H1 (cell line): ENCODE data around the gene ABCG1.

Experiments used
- CHD7 ChIP-seq: fragments of 300-600 bp; sonication (generic); IDR thresholded peaks from 2 replicates; pipeline ENCODE4 v1.7.1; 2012; ENCODE audit warnings: low read length, moderate library complexity, mild to moderate bottlenecking, inconsistent platforms; ENCODE audit not compliant: insufficient replicate concordance
- CTCF ChIP-seq, 3 experiments: IDR thresholded peaks; 1 replicate in 2 of 3; 2 replicates in 1 of 3; pipeline versions ENCODE4 v1.5.1 to v1.6.1; 2011; ENCODE audit warnings: low read length in 3 of 3, mild to moderate bottlenecking in 3 of 3, inconsistent platforms in 2 of 3, low read depth in 1 of 3, moderate library complexity in 1 of 3; ENCODE audit not compliant: insufficient read depth in 1 of 3; ENCODE audit errors: control extremely low read depth in 1 of 3
- EP300 ChIP-seq, 2 experiments: IDR thresholded peaks; 1 replicate in 1 of 2; 2 replicates in 1 of 2; pipeline ENCODE4 v1.6.1; 2011 to 2012; ENCODE audit warnings: low read depth in 2 of 2, low read length in 2 of 2, mild to moderate bottlenecking in 2 of 2, borderline replicate concordance in 1 of 2, inconsistent platforms in 1 of 2, moderate library complexity in 1 of 2
- JUND ChIP-seq: IDR thresholded peaks from 2 replicates; pipeline ENCODE4 v1.6.1; 2011; ENCODE audit warnings: mild to moderate bottlenecking, improper control_type of control experiment, low read length
- KDM1A ChIP-seq: fragments of 200-600, 300-600 bp; sonication (generic); IDR thresholded peaks from 2 replicates; pipeline ENCODE4 v1.7.1; 2016; ENCODE audit warnings: mild to moderate bottlenecking, low read length, borderline replicate concordance
- POLR2A ChIP-seq, 2 experiments: IDR thresholded peaks; 1 replicate in 1 of 2; 2 replicates in 1 of 2; pipeline ENCODE4 v1.6.1; 2011; ENCODE audit warnings: low read depth in 2 of 2, low read length in 2 of 2, mild to moderate bottlenecking in 2 of 2; ENCODE audit errors: control extremely low read depth in 1 of 2
- POLR2AphosphoS5 ChIP-seq: IDR thresholded peaks from 2 replicates; pipeline ENCODE4 v1.6.1; 2011; ENCODE audit warnings: low read depth, low read length
- RBBP5 ChIP-seq: IDR thresholded peaks from 2 replicates; pipeline ENCODE4 v1.7.1; 2012; ENCODE audit warnings: low read depth, mild to moderate bottlenecking, inconsistent platforms, low read length, moderate library complexity, borderline replicate concordance
- SIN3A ChIP-seq, 2 experiments: IDR thresholded peaks in 1 of 2; conservative IDR thresholded peaks in 1 of 2; 2 replicates each; pipeline ENCODE4 v1.6.1; 2011 to 2012; ENCODE audit warnings: low read length in 2 of 2, improper control_type of control experiment in 1 of 2, low read depth in 1 of 2, mild to moderate bottlenecking in 1 of 2
- SP1 ChIP-seq: IDR thresholded peaks from 2 replicates; pipeline ENCODE4 v1.6.1; 2011; ENCODE audit warnings: low read depth, low read length
- USF2 ChIP-seq: IDR thresholded peaks from 2 replicates; pipeline ENCODE4 v1.6.1; 2011; ENCODE audit warnings: low read length, improper control_type of control experiment
- ZNF274 ChIP-seq: IDR thresholded peaks from 2 replicates; pipeline ENCODE4 v1.7.0; 2012; ENCODE audit warnings: low read length, borderline replicate concordance; ENCODE audit errors: extremely low read depth

GRCh38 chr21:42179316-42179715, 39.6 kb upstream of the ABCG1 start:
- TF ChIP-seq CTCF (IDR thresholded peaks at IDR 0.05; ENCODE audit: control extremely low read depth in 1 of 3, insufficient read depth in 1 of 3, low read depth in 1 of 3, low read length in 3 of 3) (no peak), ZNF274 (no peak), USF2 (no peak), SIN3A (conservative IDR thresholded peaks at IDR 0.05 in 1 of 2, IDR thresholded peaks at IDR 0.05 in 1 of 2; ENCODE audit: low read depth in 1 of 2, low read length in 2 of 2) (no peak), POLR2A (IDR thresholded peaks at IDR 0.05; ENCODE audit: control extremely low read depth in 1 of 2, low read depth in 2 of 2, low read length in 2 of 2) (no peak), RBBP5 (no peak), EP300 (IDR thresholded peaks at IDR 0.05; ENCODE audit: borderline replicate concordance in 1 of 2, low read depth in 2 of 2, low read length in 2 of 2) (no peak), CHD7 (no peak), SP1 (no peak), JUND (no peak), KDM1A (no peak), POLR2AphosphoS5 (no peak)
